Trophoblast cell (in vitro differentiated cells and primary cell): ENCODE measurements around the gene TRPV6.

ENCODE experiments used
- DNase-seq, 2 donors: peaks; one replicate each; pipeline ENCODE4 v3.0.0-alpha.2; 2016
- H2AFZ ChIP-seq: 2 replicates; pipeline ENCODE4 v1.6.1; 2013; ENCODE audit warnings: low read length, moderate library complexity, mild to moderate bottlenecking; ENCODE audit not compliant: insufficient read depth, poor library complexity
- H2AK5ac ChIP-seq: 2 replicates; pipeline ENCODE4 v1.6.1; 2013; ENCODE audit warnings: mild to moderate bottlenecking, low read length
- H2BK120ac ChIP-seq: 2 replicates; pipeline ENCODE4 v1.6.1; 2013; ENCODE audit warnings: low read length, mild to moderate bottlenecking, moderate library complexity; ENCODE audit not compliant: insufficient read depth, poor library complexity
- H2BK12ac ChIP-seq: 2 replicates; pipeline ENCODE4 v1.6.1; 2013; ENCODE audit warnings: mild to moderate bottlenecking, low read length, moderate library complexity
- H2BK5ac ChIP-seq: 2 replicates; pipeline ENCODE4 v1.6.1; 2013; ENCODE audit warnings: low read length, low read depth, moderate library complexity, mild to moderate bottlenecking; ENCODE audit not compliant: poor library complexity
- H3K14ac ChIP-seq: 2 replicates; pipeline ENCODE4 v1.6.1; 2013; ENCODE audit warnings: mild to moderate bottlenecking, low read length
- H3K18ac ChIP-seq: 2 replicates; pipeline ENCODE4 v1.6.1; 2013; ENCODE audit warnings: mild to moderate bottlenecking, low read length
- H3K23ac ChIP-seq: 2 replicates; pipeline ENCODE4 v1.6.1; 2013; ENCODE audit warnings: low read length
- H3K27ac ChIP-seq: 2 replicates; pipeline ENCODE4 v1.5.1; 2013; ENCODE audit warnings: low read depth, mild to moderate bottlenecking, inconsistent platforms, low read length, moderate library complexity
- H3K27me3 ChIP-seq: 2 replicates; pipeline ENCODE4 v1.6.1; 2013; ENCODE audit warnings: inconsistent platforms, mild to moderate bottlenecking, low read length, moderate library complexity; ENCODE audit not compliant: insufficient read depth
- H3K36me3 ChIP-seq, 2 experiments: 1 replicate in 1 of 2; 2 replicates in 1 of 2; pipeline ENCODE4 v1.6.1; 2013; ENCODE audit warnings: low read length in 2 of 2, mild to moderate bottlenecking in 2 of 2, moderate library complexity in 1 of 2; ENCODE audit not compliant: insufficient read depth in 2 of 2, control insufficient read depth in 1 of 2
- H3K4ac ChIP-seq: 2 replicates; pipeline ENCODE4 v1.6.1; 2013; ENCODE audit warnings: low read depth, mild to moderate bottlenecking, low read length, moderate library complexity
- H3K4me1 ChIP-seq, 2 experiments: 1 replicate in 1 of 2; 2 replicates in 1 of 2; pipeline ENCODE4 v1.6.1; 2013; ENCODE audit warnings: low read length in 2 of 2, mild to moderate bottlenecking in 2 of 2, moderate library complexity in 1 of 2; ENCODE audit not compliant: insufficient read depth in 2 of 2, control insufficient read depth in 1 of 2
- H3K4me2 ChIP-seq: 2 replicates; pipeline ENCODE4 v1.6.1; 2013; ENCODE audit warnings: inconsistent platforms, mild to moderate bottlenecking, low read length, moderate library complexity
- H3K4me3 ChIP-seq: 2 replicates; pipeline ENCODE4 v1.5.1; 2013; ENCODE audit warnings: mild to moderate bottlenecking, low read depth, low read length, inconsistent platforms
- H3K79me1 ChIP-seq: one replicate; pipeline ENCODE4 v1.6.1; 2013; ENCODE audit warnings: low read length
- H3K79me2 ChIP-seq: 2 replicates; pipeline ENCODE4 v1.6.1; 2013; ENCODE audit warnings: low read length, mild to moderate bottlenecking; ENCODE audit not compliant: control insufficient read depth, insufficient read depth, poor library complexity
- H3K9ac ChIP-seq: 2 replicates; pipeline ENCODE4 v1.6.1; 2013; ENCODE audit warnings: mild to moderate bottlenecking, low read length
- H3K9me3 ChIP-seq: 2 replicates; pipeline ENCODE4 v1.6.1; 2013; ENCODE audit warnings: low read depth, mild to moderate bottlenecking, control low read depth, inconsistent platforms, low read length; ENCODE audit not compliant: insufficient read depth
- H4K12ac ChIP-seq: 2 replicates; pipeline ENCODE4 v1.6.1; 2013; ENCODE audit warnings: low read depth, mild to moderate bottlenecking, low read length, moderate library complexity
- H4K8ac ChIP-seq: 2 replicates; pipeline ENCODE4 v1.6.1; 2013; ENCODE audit warnings: low read depth, mild to moderate bottlenecking, low read length, moderate library complexity
- H4K91ac ChIP-seq: one replicate; pipeline ENCODE4 v1.6.1; 2013; ENCODE audit warnings: low read depth, mild to moderate bottlenecking, low read length, moderate library complexity
- WGBS: extraction: QIAGEN DNeasy Blood & Tissue Kit; methylation state at CpG from one replicate; pipeline ENCODE4 v1.1.7; 2013; ENCODE audit warnings: missing lambda C conversion rate; ENCODE audit not compliant: insufficient read length, insufficient coverage; ENCODE audit errors: extremely low coverage; 5-methylcytosine and 5-hydroxymethylcytosine counted together

The TRPV6 gene

GRCh38 chr7:142870566-142871259 is 14.8 kb downstream of the TRPV6 start:
- Histone ChIP-seq H3K23ac (no peak overlapping the region), H3K79me2 (no peaks in the 10 kb centered on the region), H4K12ac (no peak overlapping the region), H3K4me2 (no peak overlapping the region), H2AFZ (no peak overlapping the region), H3K36me3 (peaks cover 27 to 37% of the 10 kb centered on the region in 2 experiments), H2BK12ac (no peak overlapping the region), H3K27me3 (no peaks in the 10 kb centered on the region), H3K4me3 (no peak overlapping the region), H3K4me1 (no peaks in the 10 kb centered on the region), H3K18ac (no peak overlapping the region), H3K4ac (no peak overlapping the region), H4K8ac (no peak overlapping the region), H3K79me1 (no peaks in the 10 kb centered on the region), H3K9ac (no peak overlapping the region), H3K9me3 (peaks cover 1% of the 10 kb centered on the region), H3K27ac (no peak overlapping the region), H3K14ac (no peak overlapping the region), H4K91ac (no peak overlapping the region), H2BK120ac (no peak overlapping the region), H2BK5ac (no peak overlapping the region), H2AK5ac (no peak overlapping the region)
- no CpG with 5 or more reads among the region's 14 CpGs for whole genome bisulfite sequencing
- no peak for DNase-seq

GRCh38 chr7:142870147-142870559 is 15.4 kb downstream of the TRPV6 start:
- WGBS = no CpG with 5 or more reads among the region's 8 CpGs
- H3K23ac ChIP-seq = no peak overlapping the region
- H3K4me2 ChIP-seq = no peak overlapping the region
- H3K4ac ChIP-seq = no peak overlapping the region
- no peak overlapping the region for H4K8ac ChIP-seq
- no peak overlapping the region for H4K91ac ChIP-seq
- H2AFZ ChIP-seq = no peak overlapping the region
- H2AK5ac ChIP-seq = no peak overlapping the region
- H4K12ac ChIP-seq = no peak overlapping the region
- H3K4me1 ChIP-seq = no peaks in the 10 kb centered on the region
- H2BK120ac ChIP-seq = no peak overlapping the region
- H3K79me2 ChIP-seq = no peaks in the 10 kb centered on the region
- H3K9ac ChIP-seq = no peak overlapping the region
- H3K79me1 ChIP-seq = no peaks in the 10 kb centered on the region
- H3K27me3 ChIP-seq = no peaks in the 10 kb centered on the region
- H3K4me3 ChIP-seq = no peak overlapping the region
- H3K18ac ChIP-seq = no peak overlapping the region
- DNase-seq = no peak
- no peak overlapping the region for H2BK12ac ChIP-seq
- H3K14ac ChIP-seq = no peak overlapping the region
- peaks cover 27 to 37% of the 10 kb centered on the region in 2 experiments for H3K36me3 ChIP-seq
- no peak overlapping the region for H3K27ac ChIP-seq
- H2BK5ac ChIP-seq = no peak overlapping the region
- peaks cover 1% of the 10 kb centered on the region for H3K9me3 ChIP-seq

GRCh38 chr7:142869434-142869833 is 16.1 kb downstream of the TRPV6 start:
- Histone ChIP-seq H2BK12ac (no peak overlapping the region), H3K9ac (no peak overlapping the region), H4K12ac (no peak overlapping the region), H3K4me2 (no peak overlapping the region), H3K4me1 (no peaks in the 10 kb centered on the region), H3K79me2 (no peaks in the 10 kb centered on the region), H2BK120ac (no peak overlapping the region), H3K14ac (no peak overlapping the region), H2AFZ (no peak overlapping the region), H3K18ac (no peak overlapping the region), H3K4ac (no peak overlapping the region), H4K91ac (no peak overlapping the region), H2BK5ac (no peak overlapping the region), H2AK5ac (no peak overlapping the region), H3K9me3 (peaks cover under 1% of the 10 kb centered on the region), H3K36me3 (peaks cover 31 to 41% of the 10 kb centered on the region in 2 experiments), H3K4me3 (no peak overlapping the region), H3K23ac (no peak overlapping the region), H3K79me1 (no peaks in the 10 kb centered on the region), H3K27me3 (no peaks in the 10 kb centered on the region), H3K27ac (no peak overlapping the region), H4K8ac (no peak overlapping the region)
- DNase-seq = no peak
- WGBS = no CpG with 5 or more reads among the region's 2 CpGs

GRCh38 chr7:142868986-142869415 is 16.5 kb downstream of the TRPV6 start:
- Histone ChIP-seq H2BK120ac (no peak overlapping the region), H3K79me2 (no peaks in the 10 kb centered on the region), H4K12ac (no peak overlapping the region), H3K9me3 (no peaks in the 10 kb centered on the region), H2BK12ac (no peak overlapping the region), H4K91ac (no peak overlapping the region), H2AK5ac (no peak overlapping the region), H3K36me3 (peaks cover 35 to 45% of the 10 kb centered on the region in 2 experiments), H3K4me2 (no peak overlapping the region), H3K14ac (no peak overlapping the region), H3K23ac (no peak overlapping the region), H3K4me3 (no peak overlapping the region), H3K27ac (no peak overlapping the region), H3K4me1 (no peaks in the 10 kb centered on the region), H2BK5ac (no peak overlapping the region), H3K4ac (no peak overlapping the region), H3K18ac (no peak overlapping the region), H4K8ac (no peak overlapping the region), H3K9ac (no peak overlapping the region), H3K27me3 (no peaks in the 10 kb centered on the region), H2AFZ (no peak overlapping the region), H3K79me1 (no peaks in the 10 kb centered on the region)
- DNase-seq = no peak
- WGBS = no CpG with 5 or more reads among the region's 11 CpGs
